SK-N-SH treated with all-trans-retinoic acid at 6 μM for 48 hours (cell line): ENCODE results near the gene FGD1.

Source experiments
- BACH2 ChIP-seq: fragments of 250-450 bp; sonication (Bioruptor Pico); IDR thresholded peaks from 2 replicates; pipeline ENCODE4 v1.9.0; 2021; ENCODE audit warnings: mild to moderate bottlenecking, borderline replicate concordance
- ESRRG ChIP-seq: fragments of 250-450 bp; sonication (Bioruptor Pico); IDR thresholded peaks from 2 replicates; pipeline ENCODE4 v1.6.1; 2021; ENCODE audit warnings: mild to moderate bottlenecking
- GLIS3 ChIP-seq: fragments of 250-450 bp; sonication (Bioruptor Pico); IDR thresholded peaks from 2 replicates; pipeline ENCODE4 v1.5.0; 2020; ENCODE audit warnings: mild to moderate bottlenecking, moderate library complexity
- ISL1 ChIP-seq: fragments of 250-450 bp; sonication (Bioruptor Pico); IDR thresholded peaks from 2 replicates; pipeline ENCODE4 v2.1.2; 2022; ENCODE audit warnings: mild to moderate bottlenecking, moderate library complexity
- PPARA ChIP-seq: fragments of 250-450 bp; sonication (Bioruptor Pico); IDR thresholded peaks from 2 replicates; pipeline ENCODE4 v1.5.0; 2020; ENCODE audit warnings: mild to moderate bottlenecking, borderline replicate concordance
- TSHZ2 ChIP-seq: fragments of 250-450 bp; sonication (Bioruptor Pico); IDR thresholded peaks from 2 replicates; pipeline ENCODE4 v1.5.0; 2020; ENCODE audit warnings: mild to moderate bottlenecking, moderate library complexity
- ZFP3 ChIP-seq: fragments of 250-450 bp; sonication (Bioruptor Pico); IDR thresholded peaks from 2 replicates; pipeline ENCODE4 v1.5.0; 2020; ENCODE audit warnings: mild to moderate bottlenecking, moderate library complexity
- ZFP30 ChIP-seq: fragments of 450-650 bp; formaldehyde crosslinking; IDR thresholded peaks from 2 replicates; pipeline ENCODE4 v1.5.0; 2022; ENCODE audit warnings: mild to moderate bottlenecking, moderate library complexity
- ZNF70 ChIP-seq: fragments of 450-650 bp; formaldehyde crosslinking; IDR thresholded peaks from 2 replicates; pipeline ENCODE4 v1.5.0; 2020; ENCODE audit warnings: mild to moderate bottlenecking, moderate library complexity
- ZNF8 ChIP-seq: fragments of 450-650 bp; formaldehyde crosslinking; IDR thresholded peaks from 2 replicates; pipeline ENCODE4 v1.5.0; 2020; ENCODE audit warnings: mild to moderate bottlenecking, moderate library complexity
- TF ChIP-seq, protein P1 (sequence below): fragments of 250-450 bp; sonication (Bioruptor Pico); IDR thresholded peaks from 2 replicates; pipeline ENCODE4 v1.8.0; 2020; ENCODE audit warnings: mild to moderate bottlenecking, moderate library complexity, borderline replicate concordance
- TF ChIP-seq, protein P2 (sequence below): fragments of 250-450 bp; sonication (Bioruptor Pico); IDR thresholded peaks from 2 replicates; pipeline ENCODE4 v1.5.1; 2020; ENCODE audit warnings: low read depth, mild to moderate bottlenecking, moderate library complexity

DNA sequence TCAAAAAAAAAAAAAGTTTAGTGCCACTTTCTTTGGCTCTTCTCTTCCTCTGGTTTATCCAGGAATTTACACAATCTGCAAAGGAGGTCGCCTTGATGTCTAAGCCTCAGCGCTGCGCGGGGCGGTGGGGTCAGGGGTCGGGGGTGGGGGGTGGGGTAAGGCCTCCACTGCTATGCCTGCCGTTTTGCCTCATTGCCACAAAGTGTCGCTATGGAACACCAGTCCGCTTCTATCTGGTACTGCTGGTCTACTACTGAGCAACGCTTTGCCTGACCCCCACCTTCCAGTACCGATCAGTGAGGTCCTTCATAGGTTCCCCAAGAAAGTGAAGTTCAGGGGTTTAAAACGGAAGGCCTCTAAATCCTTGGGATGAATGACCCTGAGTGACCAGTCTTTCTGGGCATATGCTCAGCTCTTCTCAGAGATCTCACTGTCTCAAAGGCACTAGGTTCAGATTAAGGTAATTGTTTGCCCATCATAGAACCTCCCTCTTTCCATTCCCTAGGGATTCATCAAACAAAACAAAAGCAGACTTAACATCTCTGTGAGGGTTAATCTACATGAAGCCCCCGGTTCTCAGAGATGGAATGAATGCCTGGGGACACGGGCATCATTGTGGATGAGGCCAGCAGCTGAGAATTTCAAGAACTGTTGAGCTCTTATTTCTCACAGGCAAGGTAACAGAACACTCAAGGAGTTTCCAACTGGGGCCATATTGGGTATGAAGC is 72.7 kb downstream of the FGD1 start:
- TF ChIP-seq, protein P1, sequence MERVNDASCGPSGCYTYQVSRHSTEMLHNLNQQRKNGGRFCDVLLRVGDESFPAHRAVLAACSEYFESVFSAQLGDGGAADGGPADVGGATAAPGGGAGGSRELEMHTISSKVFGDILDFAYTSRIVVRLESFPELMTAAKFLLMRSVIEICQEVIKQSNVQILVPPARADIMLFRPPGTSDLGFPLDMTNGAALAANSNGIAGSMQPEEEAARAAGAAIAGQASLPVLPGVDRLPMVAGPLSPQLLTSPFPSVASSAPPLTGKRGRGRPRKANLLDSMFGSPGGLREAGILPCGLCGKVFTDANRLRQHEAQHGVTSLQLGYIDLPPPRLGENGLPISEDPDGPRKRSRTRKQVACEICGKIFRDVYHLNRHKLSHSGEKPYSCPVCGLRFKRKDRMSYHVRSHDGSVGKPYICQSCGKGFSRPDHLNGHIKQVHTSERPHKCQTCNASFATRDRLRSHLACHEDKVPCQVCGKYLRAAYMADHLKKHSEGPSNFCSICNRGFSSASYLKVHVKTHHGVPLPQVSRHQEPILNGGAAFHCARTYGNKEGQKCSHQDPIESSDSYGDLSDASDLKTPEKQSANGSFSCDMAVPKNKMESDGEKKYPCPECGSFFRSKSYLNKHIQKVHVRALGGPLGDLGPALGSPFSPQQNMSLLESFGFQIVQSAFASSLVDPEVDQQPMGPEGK (CRISPR knock-in tag) = no peak
- TF ChIP-seq ESRRG (CRISPR knock-in tag) (no peak), ZFP30 (no peak), ZNF8 (CRISPR knock-in tag) (no peak), ZNF70 (CRISPR knock-in tag) (no peak), ISL1 (CRISPR knock-in tag) (no peak), PPARA (CRISPR knock-in tag) (no peak), TSHZ2 (CRISPR knock-in tag) (no peak), ZFP3 (CRISPR knock-in tag) (no peak), GLIS3 (CRISPR knock-in tag) (no peak), BACH2 (CRISPR knock-in tag) (no peak)
- TF ChIP-seq, protein P2, sequence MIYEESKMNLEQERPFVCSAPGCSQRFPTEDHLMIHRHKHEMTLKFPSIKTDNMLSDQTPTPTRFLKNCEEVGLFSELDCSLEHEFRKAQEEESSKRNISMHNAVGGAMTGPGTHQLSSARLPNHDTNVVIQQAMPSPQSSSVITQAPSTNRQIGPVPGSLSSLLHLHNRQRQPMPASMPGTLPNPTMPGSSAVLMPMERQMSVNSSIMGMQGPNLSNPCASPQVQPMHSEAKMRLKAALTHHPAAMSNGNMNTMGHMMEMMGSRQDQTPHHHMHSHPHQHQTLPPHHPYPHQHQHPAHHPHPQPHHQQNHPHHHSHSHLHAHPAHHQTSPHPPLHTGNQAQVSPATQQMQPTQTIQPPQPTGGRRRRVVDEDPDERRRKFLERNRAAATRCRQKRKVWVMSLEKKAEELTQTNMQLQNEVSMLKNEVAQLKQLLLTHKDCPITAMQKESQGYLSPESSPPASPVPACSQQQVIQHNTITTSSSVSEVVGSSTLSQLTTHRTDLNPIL (CRISPR knock-in tag) = no peak
